IMR-90 (cell line): ENCODE results near the gene GNAT1. TPM values are rescaled to one million over a fixed set of nuclear protein-coding genes. Genes with fewer than 3 reads are reported as not detected.
A peak's percentile ranks its signal among the peaks of the same experiment; 100 is the strongest.

Experiments used
- ATAC-seq: fragments of 200-7000 bp; cut with Tn5 transposase; 2 replicates; pipeline ENCODE4 v1.9.1; 2020; ENCODE audit warnings: low read depth, mild to moderate bottlenecking, moderate library complexity
- BruUV-seq: library from RNA; stranded (reverse); fragments of 400-500 nt; replicated peaks from 2 replicates; lab custom pipeline; 2021; lab: Mats Ljungman, UMichigan
- CTCF ChIA-PET: fragments of 300-600 bp; formaldehyde crosslinking; extraction: SDS; loops from one replicate; lab custom pipeline; 2021; ENCODE audit warnings: antibody characterized with exemption; lab: Yijun Ruan, JAX
- POLR2A ChIA-PET: fragments of 300-600 bp; sonication (Branson Sonifier 250); formaldehyde crosslinking; loops from one replicate; lab custom pipeline; 2022; ENCODE audit warnings: antibody characterized with exemption; ENCODE audit not compliant: unreplicated experiment; lab: Charles Lee
- DNase-seq: peaks from one replicate; pipeline ENCODE4 v3.0.0; 2013
- H2AFZ ChIP-seq: replicated peaks from 2 replicates; pipeline ENCODE3; 2013; ENCODE audit warnings: low read length, mild to moderate bottlenecking; ENCODE audit not compliant: poor library complexity
- H2AK5ac ChIP-seq: 2 replicates; pipeline ENCODE4 v1.6.1; 2013; ENCODE audit warnings: low read depth, low read length, inconsistent platforms
- H2AK9ac ChIP-seq: replicated peaks from 2 replicates; pipeline ENCODE3; 2013; ENCODE audit warnings: mild to moderate bottlenecking, low read depth, low read length, moderate library complexity; ENCODE audit not compliant: poor library complexity
- H2BK120ac ChIP-seq: 2 replicates; pipeline ENCODE4 v1.6.1; 2013; ENCODE audit warnings: low read depth, low read length, inconsistent platforms
- H2BK15ac ChIP-seq: 3 replicates; pipeline ENCODE4 v1.6.1; 2013; ENCODE audit warnings: low read depth, low read length, inconsistent platforms
- H2BK20ac ChIP-seq: 2 replicates; pipeline ENCODE4 v1.6.1; 2013; ENCODE audit warnings: low read depth, mild to moderate bottlenecking, inconsistent platforms, low read length, moderate library complexity
- H2BK5ac ChIP-seq: 2 replicates; pipeline ENCODE4 v1.6.1; 2013; ENCODE audit warnings: mild to moderate bottlenecking, low read depth, low read length, inconsistent platforms; ENCODE audit not compliant: poor library complexity, severe bottlenecking
- H3K14ac ChIP-seq: replicated peaks from 2 replicates; pipeline ENCODE4 v1.6.1; 2013; ENCODE audit warnings: low read depth, low read length, inconsistent platforms
- H3K18ac ChIP-seq: 2 replicates; pipeline ENCODE4 v1.6.1; 2013; ENCODE audit warnings: low read depth, low read length, control low read depth
- H3K23ac ChIP-seq: 2 replicates; pipeline ENCODE4 v1.6.1; 2013; ENCODE audit warnings: low read depth, low read length, inconsistent platforms
- H3K27ac ChIP-seq: 2 replicates; pipeline ENCODE4 v1.5.1; 2013; ENCODE audit warnings: mild to moderate bottlenecking, control low read depth, low read length; ENCODE audit not compliant: insufficient read depth
- H3K27me3 ChIP-seq: 2 replicates; pipeline ENCODE4 v1.6.1; 2013; ENCODE audit warnings: low read length; ENCODE audit not compliant: control insufficient read depth, insufficient read depth
- H3K36me3 ChIP-seq: 2 replicates; pipeline ENCODE4 v1.6.1; 2013; ENCODE audit warnings: low read length, mixed read lengths; ENCODE audit not compliant: control insufficient read depth, insufficient read depth
- H3K4ac ChIP-seq: 2 replicates; pipeline ENCODE4 v1.6.1; 2013; ENCODE audit warnings: low read depth, low read length, inconsistent platforms
- H3K4me1 ChIP-seq: 2 replicates; pipeline ENCODE4 v1.6.1; 2013; ENCODE audit warnings: low read length, mixed read lengths; ENCODE audit not compliant: control insufficient read depth, insufficient read depth
- H3K4me2 ChIP-seq: 2 replicates; pipeline ENCODE4 v1.6.1; 2013; ENCODE audit warnings: low read depth, mild to moderate bottlenecking, control low read depth, low read length, moderate library complexity
- H3K4me3 ChIP-seq: 2 replicates; pipeline ENCODE4 v1.5.1; 2013; ENCODE audit warnings: low read depth, mild to moderate bottlenecking, control low read depth, low read length, moderate library complexity; ENCODE audit not compliant: insufficient read depth
- H3K56ac ChIP-seq: 2 replicates; pipeline ENCODE4 v1.6.1; 2013; ENCODE audit warnings: low read length, inconsistent platforms; ENCODE audit not compliant: insufficient read depth; ENCODE audit errors: extremely low read depth
- H3K79me1 ChIP-seq, 2 experiments: 2 replicates each; pipeline ENCODE4 v1.6.1; 2013; ENCODE audit warnings: low read length in 2 of 2, inconsistent platforms in 1 of 2, low read depth in 1 of 2
- H3K9ac ChIP-seq: 2 replicates; pipeline ENCODE4 v1.6.1; 2013; ENCODE audit warnings: low read depth, low read length, control low read depth
- H3K9me1 ChIP-seq: 2 replicates; pipeline ENCODE4 v1.6.1; 2013; ENCODE audit warnings: low read length, inconsistent platforms; ENCODE audit not compliant: insufficient read depth
- H3K9me3 ChIP-seq: 2 replicates; pipeline ENCODE4 v1.6.1; 2013; ENCODE audit warnings: low read length; ENCODE audit not compliant: control insufficient read depth, insufficient read depth
- H4K20me1 ChIP-seq: 2 replicates; pipeline ENCODE4 v1.6.1; 2013; ENCODE audit warnings: low read length, inconsistent platforms; ENCODE audit not compliant: insufficient read depth
- H4K5ac ChIP-seq: 2 replicates; pipeline ENCODE4 v1.6.1; 2013; ENCODE audit warnings: mild to moderate bottlenecking, low read depth, low read length, control low read depth
- H4K8ac ChIP-seq, 2 experiments: 2 replicates each; pipeline ENCODE4 v1.6.1; 2013; ENCODE audit warnings: low read depth in 2 of 2, low read length in 2 of 2, control low read depth in 1 of 2, inconsistent platforms in 1 of 2
- H4K91ac ChIP-seq: 2 replicates; pipeline ENCODE4 v1.6.1; 2013; ENCODE audit warnings: low read depth, low read length, inconsistent platforms; ENCODE audit not compliant: insufficient read depth
- MAFK ChIP-seq: IDR thresholded peaks from 2 replicates; pipeline ENCODE4 v1.6.1; 2012; ENCODE audit warnings: low read depth, low read length, improper control_type of control experiment
- WGBS, 2 experiments: methylation state at CpG; one replicate each; pipeline versions ENCODE4 v1.1.5 to v1.1.7; 2013; ENCODE audit warnings: missing lambda C conversion rate in 2 of 2; ENCODE audit not compliant: insufficient read length in 1 of 2; ENCODE audit errors: extremely low coverage in 2 of 2; 5-methylcytosine and 5-hydroxymethylcytosine counted together
- dilution Hi-C: fragments of 300-500 bp; cut with HindIII; formaldehyde crosslinking; loops from one replicate; pipeline ENCODE4 v1.14.3; 2018; ENCODE audit warnings: low sequenced_read_pairs; ENCODE audit not compliant: unreplicated experiment
- in situ Hi-C: fragments of 300-500 bp; cut with MboI; formaldehyde crosslinking; loops from 3 replicates; pipeline ENCODE4 v1.14.3; 2019; ENCODE audit warnings: low sequenced_read_pairs, inconsistent platforms, mixed read lengths
- intact Hi-C: fragments of 100-400 bp; cut with micrococcal nuclease; formaldehyde crosslinking; loops from 2 replicates; pipeline ENCODE4 v1.10.0; 2022
- polyA plus RNA-seq, 3 experiments: library from polyadenylated mRNA; depleted of rRNA; stranded (reverse); fragments of >200 nt; gene quantifications; 2 replicates each; pipeline ENCODE4 v1.2.3, GENCODE V29; 2012; ENCODE audit warnings: low replicate concordance in 1 of 3
- total RNA-seq: library from RNA; depleted of rRNA; stranded (reverse); fragments of >200 nt; gene quantifications from 2 replicates; pipeline ENCODE4 v1.2.3, GENCODE V29; 2012

The GNAT1 gene
- total and polyA plus RNA-seq, 2 of the 4 experiments (the other 2 are of a cell fraction), result not detected

DNA sequence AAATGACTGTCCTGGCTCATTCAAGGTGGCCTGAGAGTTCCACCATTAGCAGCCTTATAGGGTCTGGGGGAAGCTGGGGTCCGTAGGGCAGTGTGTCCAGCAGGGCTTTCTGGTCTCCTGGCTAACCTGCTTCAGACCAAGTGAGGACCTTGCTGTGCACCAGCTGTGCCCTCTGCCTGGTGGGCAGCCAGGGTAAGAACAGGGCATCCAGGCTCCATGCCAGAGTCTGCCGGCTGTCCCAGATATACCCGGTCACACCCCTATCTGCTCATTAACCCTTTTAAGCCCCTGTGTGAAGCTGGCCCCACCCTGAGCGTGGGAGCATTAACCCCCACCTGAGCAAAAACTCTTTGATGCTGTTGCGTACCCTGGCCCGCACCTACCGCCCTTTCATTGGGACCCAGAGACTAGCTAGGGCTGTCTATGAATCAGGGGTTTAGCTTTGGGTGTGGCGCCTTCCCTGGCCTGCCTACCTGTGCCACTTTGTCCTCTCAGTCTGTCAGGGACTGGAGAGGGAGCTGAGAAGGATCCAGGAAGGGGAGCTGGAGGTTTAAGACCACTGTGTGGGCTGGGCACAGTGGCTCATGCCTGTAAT is 18.7 kb upstream of the GNAT1 start:
- Histone ChIP-seq H3K9me1 (peaks cover 15% of the 10 kb centered on the region), H3K9me3 (no peaks in the 10 kb centered on the region), H4K8ac (no peak overlapping the region), H2BK15ac (no peak overlapping the region), H2AFZ (no peak overlapping the region), H4K91ac (no peak overlapping the region), H3K27ac (no peak overlapping the region), H2BK20ac (0 out of 2 replicates have a peak overlapping the region, but pooled peaks have one; percentile 30), H3K27me3 (no peaks in the 10 kb centered on the region), H3K56ac (no peak overlapping the region), H3K14ac (no peak overlapping the region), H2BK5ac (no peak overlapping the region), H2AK9ac (no peak overlapping the region), H4K20me1 (no peaks in the 10 kb centered on the region; the same call in 1 of the 2 replicates), H3K36me3 (peaks cover 29% of the 10 kb centered on the region), H3K9ac (no peak overlapping the region), H3K4ac (0 out of 2 replicates have a peak overlapping the region, but pooled peaks have one; percentile 4), H3K79me1 (peaks cover 9 to 58% of the 10 kb centered on the region in 2 experiments), H3K4me1 (peaks cover 17% of the 10 kb centered on the region), H4K5ac (no peak overlapping the region), H2AK5ac (no peak overlapping the region), H3K4me2 (no peak overlapping the region), H3K23ac (no peak overlapping the region), H3K4me3 (no peak overlapping the region), H2BK120ac (no peak overlapping the region), H3K18ac (no peak overlapping the region)
- no peak for DNase-seq
- dilution Hi-C loops (no loop called here), intact Hi-C loops (no loop called here), in situ Hi-C loops (no loop called here)
- CTCF ChIA-PET, result interaction anchor here (1.1 kb wide), 1 partner anchor 16 kb away, joined by 3 read pairs; no protein-coding TSS in a partner anchor
- TF ChIP-seq MAFK, result no peak
- no TSS peak for BruUV-seq
- POLR2A ChIA-PET, result no interaction called here
- ATAC-seq, result no peak
- whole genome bisulfite sequencing, 2 experiments, result 100% methylated on average over 4 of the region's 8 CpGs; no CpG with 5 or more reads in 1 of the 2 experiments
